ENCODE measurements around the gene TMX2.

The TMX2 gene

GRCh38 chr11:57770793-57771192 is 58.4 kb downstream of the TMX2 start:
- Histone ChIP-seq H3K9me3 (ENCODE audit: insufficient read depth, low read length) (no peaks in the 10 kb centered on the region), H3K4me3 (ENCODE audit: insufficient read depth, low read length, poor library complexity, severe bottlenecking) (no peak overlapping the region), H3K36me3 (ENCODE audit: low read length) (no peaks in the 10 kb centered on the region), H3F3A (ENCODE audit: insufficient read depth) (no peaks in the 10 kb centered on the region), H3K9me2 (replicated peaks; ENCODE audit: insufficient read depth, low read length) (no peaks in the 10 kb centered on the region), H3K27ac (ENCODE audit: low read depth, low read length) (no peak overlapping the region), H4K20me1 (ENCODE audit: low read depth, low read length) (no peaks in the 10 kb centered on the region), H3K4me2 (ENCODE audit: low read depth, low read length, poor library complexity, severe bottlenecking) (no peak overlapping the region), H2AFZ (ENCODE audit: low read depth, low read length, severe bottlenecking) (no peak overlapping the region), H3K9ac (ENCODE audit: low read length) (no peak overlapping the region), H3K79me2 (ENCODE audit: insufficient read depth, low read length) (no peaks in the 10 kb centered on the region), H3K27me3 (ENCODE audit: low read length) (no peaks in the 10 kb centered on the region)
- TF ChIP-seq, protein P1, sequence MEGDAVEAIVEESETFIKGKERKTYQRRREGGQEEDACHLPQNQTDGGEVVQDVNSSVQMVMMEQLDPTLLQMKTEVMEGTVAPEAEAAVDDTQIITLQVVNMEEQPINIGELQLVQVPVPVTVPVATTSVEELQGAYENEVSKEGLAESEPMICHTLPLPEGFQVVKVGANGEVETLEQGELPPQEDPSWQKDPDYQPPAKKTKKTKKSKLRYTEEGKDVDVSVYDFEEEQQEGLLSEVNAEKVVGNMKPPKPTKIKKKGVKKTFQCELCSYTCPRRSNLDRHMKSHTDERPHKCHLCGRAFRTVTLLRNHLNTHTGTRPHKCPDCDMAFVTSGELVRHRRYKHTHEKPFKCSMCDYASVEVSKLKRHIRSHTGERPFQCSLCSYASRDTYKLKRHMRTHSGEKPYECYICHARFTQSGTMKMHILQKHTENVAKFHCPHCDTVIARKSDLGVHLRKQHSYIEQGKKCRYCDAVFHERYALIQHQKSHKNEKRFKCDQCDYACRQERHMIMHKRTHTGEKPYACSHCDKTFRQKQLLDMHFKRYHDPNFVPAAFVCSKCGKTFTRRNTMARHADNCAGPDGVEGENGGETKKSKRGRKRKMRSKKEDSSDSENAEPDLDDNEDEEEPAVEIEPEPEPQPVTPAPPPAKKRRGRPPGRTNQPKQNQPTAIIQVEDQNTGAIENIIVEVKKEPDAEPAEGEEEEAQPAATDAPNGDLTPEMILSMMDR (IDR thresholded peaks at IDR 0.05; ENCODE audit: insufficient read depth, low read length, poor library complexity, severe bottlenecking) = no peak
- TF ChIP-seq EZH2phosphoT487 (conservative IDR thresholded peaks at IDR 0.05; ENCODE audit: low read length) = no peak

GRCh38 chr11:57771365-57771764 is 59.0 kb downstream of the TMX2 start:
- Histone ChIP-seq H3K36me3 (ENCODE audit: low read length) (no peaks in the 10 kb centered on the region), H3K79me2 (ENCODE audit: insufficient read depth, low read length) (no peaks in the 10 kb centered on the region), H3F3A (ENCODE audit: insufficient read depth) (no peaks in the 10 kb centered on the region), H3K4me2 (ENCODE audit: low read depth, low read length, poor library complexity, severe bottlenecking) (no peak overlapping the region), H2AFZ (ENCODE audit: low read depth, low read length, severe bottlenecking) (no peak overlapping the region), H3K4me3 (ENCODE audit: insufficient read depth, low read length, poor library complexity, severe bottlenecking) (no peak overlapping the region), H3K9ac (ENCODE audit: low read length) (no peak overlapping the region), H3K27ac (ENCODE audit: low read depth, low read length) (no peak overlapping the region), H3K9me2 (replicated peaks; ENCODE audit: insufficient read depth, low read length) (no peaks in the 10 kb centered on the region), H4K20me1 (ENCODE audit: low read depth, low read length) (no peaks in the 10 kb centered on the region), H3K27me3 (ENCODE audit: low read length) (no peaks in the 10 kb centered on the region), H3K9me3 (ENCODE audit: insufficient read depth, low read length) (no peaks in the 10 kb centered on the region)
- TF ChIP-seq, protein P1 (IDR thresholded peaks at IDR 0.05; ENCODE audit: insufficient read depth, low read length, poor library complexity, severe bottlenecking) = no peak
- TF ChIP-seq EZH2phosphoT487 (conservative IDR thresholded peaks at IDR 0.05; ENCODE audit: low read length) = no peak

- Histone ChIP-seq H3K36me3 (ENCODE audit: low read length) (no peaks in the 10 kb centered on the region), H3K4me2 (ENCODE audit: low read depth, low read length, poor library complexity, severe bottlenecking) (no peak overlapping the region), H3K9me3 (ENCODE audit: insufficient read depth, low read length) (no peaks in the 10 kb centered on the region), H3K79me2 (ENCODE audit: insufficient read depth, low read length) (no peaks in the 10 kb centered on the region), H3F3A (ENCODE audit: insufficient read depth) (no peaks in the 10 kb centered on the region), H3K9me2 (replicated peaks; ENCODE audit: insufficient read depth, low read length) (no peaks in the 10 kb centered on the region), H3K27ac (ENCODE audit: low read depth, low read length) (no peak overlapping the region), H4K20me1 (ENCODE audit: low read depth, low read length) (no peaks in the 10 kb centered on the region), H3K27me3 (ENCODE audit: low read length) (no peaks in the 10 kb centered on the region), H2AFZ (ENCODE audit: low read depth, low read length, severe bottlenecking) (no peak overlapping the region), H3K4me3 (ENCODE audit: insufficient read depth, low read length, poor library complexity, severe bottlenecking) (no peak overlapping the region), H3K9ac (ENCODE audit: low read length) (no peak overlapping the region)
- TF ChIP-seq EZH2phosphoT487 (conservative IDR thresholded peaks at IDR 0.05; ENCODE audit: low read length) = no peak
- TF ChIP-seq, protein P1 (IDR thresholded peaks at IDR 0.05; ENCODE audit: insufficient read depth, low read length, poor library complexity, severe bottlenecking) = no peak
Observed at GRCh38 chr11:57772562-57772961, 60.2 kb downstream of the TMX2 start.

Data from SU-DHL-6 (cell line).